22Rv1 (cell line): Measurements from ENCODE around the gene SYMPK.

Experiments
- H3K27ac ChIP-seq: fragments of 450-650 bp; 2 replicates; pipeline ENCODE4 v1.5.1; 2017
- ZFX ChIP-seq: fragments of 450-650 bp; IDR thresholded peaks from 2 replicates; pipeline ENCODE4 v1.6.1; 2017; ENCODE audit warnings: antibody characterized with exemption, borderline replicate concordance
- TF ChIP-seq, protein P1 (sequence below): fragments of 450-650 bp; IDR thresholded peaks from 2 replicates; pipeline ENCODE4 v1.5.1; 2017; ENCODE audit warnings: mild to moderate bottlenecking

The SYMPK gene

DNA sequence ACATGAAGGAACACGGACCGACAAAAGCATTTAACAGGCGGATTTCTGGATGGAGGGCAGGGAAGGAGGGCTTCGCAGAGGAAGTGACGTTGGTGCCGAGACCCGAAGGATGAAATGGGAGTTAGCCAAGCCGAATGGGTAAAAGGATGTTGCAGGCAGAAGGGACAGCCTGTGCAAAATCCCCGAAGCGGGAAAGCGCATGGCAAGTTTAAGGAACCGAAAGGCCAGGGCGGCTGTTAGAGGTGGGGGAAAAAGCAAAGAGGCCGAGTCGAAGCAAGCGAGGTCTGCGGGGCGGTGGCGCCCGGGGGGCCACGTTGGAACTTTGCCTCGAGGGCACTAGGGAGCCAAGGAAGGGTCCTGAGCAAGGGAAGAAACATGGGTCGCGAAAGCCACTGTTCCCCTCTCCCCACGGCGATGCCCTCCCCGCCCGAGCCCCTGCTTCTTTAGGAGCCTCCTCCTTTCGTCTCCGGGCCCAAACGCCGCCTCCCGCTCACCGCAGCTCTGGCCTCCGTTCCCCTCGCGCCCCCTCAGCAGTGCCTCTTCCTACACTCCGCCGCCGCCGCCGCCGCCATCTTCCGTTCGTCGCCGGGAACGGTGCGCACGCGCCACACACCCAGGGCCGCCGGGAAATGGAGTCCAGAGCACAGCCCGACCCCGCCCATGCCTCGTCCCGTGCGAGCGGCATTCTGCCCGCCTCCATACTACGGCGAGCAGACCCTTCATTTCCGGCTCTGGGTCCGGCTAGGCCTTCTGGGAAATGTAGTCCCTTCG lies at the start of gene SYMPK:
TSS of gene SYMPK (minus strand) at position 584 of the 771 bp plus-strand sequence. CDS start 8,652 bp downstream, outside the sequence.
- H3K27ac ChIP-seq: peak within 1 kb of the TSS; percentile 88
- TF ChIP-seq ZFX: no peak
- TF ChIP-seq, protein P1, sequence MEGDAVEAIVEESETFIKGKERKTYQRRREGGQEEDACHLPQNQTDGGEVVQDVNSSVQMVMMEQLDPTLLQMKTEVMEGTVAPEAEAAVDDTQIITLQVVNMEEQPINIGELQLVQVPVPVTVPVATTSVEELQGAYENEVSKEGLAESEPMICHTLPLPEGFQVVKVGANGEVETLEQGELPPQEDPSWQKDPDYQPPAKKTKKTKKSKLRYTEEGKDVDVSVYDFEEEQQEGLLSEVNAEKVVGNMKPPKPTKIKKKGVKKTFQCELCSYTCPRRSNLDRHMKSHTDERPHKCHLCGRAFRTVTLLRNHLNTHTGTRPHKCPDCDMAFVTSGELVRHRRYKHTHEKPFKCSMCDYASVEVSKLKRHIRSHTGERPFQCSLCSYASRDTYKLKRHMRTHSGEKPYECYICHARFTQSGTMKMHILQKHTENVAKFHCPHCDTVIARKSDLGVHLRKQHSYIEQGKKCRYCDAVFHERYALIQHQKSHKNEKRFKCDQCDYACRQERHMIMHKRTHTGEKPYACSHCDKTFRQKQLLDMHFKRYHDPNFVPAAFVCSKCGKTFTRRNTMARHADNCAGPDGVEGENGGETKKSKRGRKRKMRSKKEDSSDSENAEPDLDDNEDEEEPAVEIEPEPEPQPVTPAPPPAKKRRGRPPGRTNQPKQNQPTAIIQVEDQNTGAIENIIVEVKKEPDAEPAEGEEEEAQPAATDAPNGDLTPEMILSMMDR: no peak

DNA sequence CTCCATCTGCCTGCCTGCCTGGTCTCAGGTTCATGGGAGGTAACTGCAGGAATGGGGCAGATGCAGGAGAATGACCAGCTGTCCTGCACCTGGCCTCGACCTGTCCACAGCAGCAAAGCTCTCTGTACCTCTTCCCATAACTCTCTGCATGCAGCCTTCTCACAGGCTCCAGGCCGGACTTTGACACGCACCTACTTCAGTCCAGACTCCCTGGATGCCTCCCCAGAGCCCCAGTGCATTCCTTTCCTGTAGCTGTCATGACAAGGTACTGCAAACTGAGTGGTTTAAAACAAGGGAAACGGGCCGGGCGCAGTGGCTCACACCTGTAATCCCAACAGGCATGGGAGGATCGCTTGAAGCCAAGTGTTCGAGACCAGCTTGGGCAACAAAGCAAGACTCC lies 48.3 kb upstream of the SYMPK start:
- TF ChIP-seq ZFX: no peak
- TF ChIP-seq, protein P1: no peak
- no peak overlapping the region for H3K27ac ChIP-seq

DNA sequence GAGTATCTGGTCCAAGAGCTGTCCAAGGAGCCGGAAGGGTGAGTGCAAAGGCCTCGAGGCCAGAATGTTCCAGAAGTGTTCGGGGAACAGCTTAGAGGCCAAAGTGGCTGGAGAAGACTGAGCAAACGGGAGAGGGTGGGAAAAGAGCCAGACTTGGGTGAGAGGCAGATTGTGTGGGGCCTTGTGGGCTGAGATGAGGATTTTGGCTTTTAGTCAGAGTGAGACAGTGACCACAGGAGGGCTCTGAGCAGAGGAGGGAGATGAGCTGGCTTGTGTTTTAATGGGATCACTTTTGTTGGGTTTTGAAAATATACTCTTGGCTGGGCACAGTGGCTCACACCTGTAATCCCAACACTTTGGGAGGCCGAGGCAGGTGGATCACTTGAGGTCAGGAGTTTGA lies 46.0 kb upstream of the SYMPK start:
- no peak for TF ChIP-seq ZFX
- TF ChIP-seq, protein P1: no peak
- no peak overlapping the region for H3K27ac ChIP-seq

DNA sequence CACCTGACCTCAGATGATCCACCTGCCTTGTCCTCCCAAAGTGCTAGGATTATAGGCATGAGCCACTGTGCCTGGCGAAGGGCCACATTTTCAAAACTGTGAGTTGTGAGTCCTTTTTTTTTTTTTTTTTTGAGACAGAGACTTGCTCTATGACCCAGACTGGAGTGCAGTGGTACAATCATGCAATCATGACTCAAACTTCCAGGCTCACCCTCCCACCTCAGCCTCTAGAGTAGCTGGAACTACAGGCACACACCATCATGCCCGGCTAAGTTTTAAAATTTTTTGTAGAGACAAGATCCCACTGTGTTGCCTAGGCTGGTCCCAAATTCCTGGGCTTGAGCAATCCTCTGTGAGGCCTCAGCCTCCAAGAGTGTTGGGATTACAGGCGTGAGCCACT lies 43.3 kb upstream of the SYMPK start:
- TF ChIP-seq ZFX: no peak
- TF ChIP-seq, protein P1: no peak
- no peak overlapping the region for H3K27ac ChIP-seq

DNA sequence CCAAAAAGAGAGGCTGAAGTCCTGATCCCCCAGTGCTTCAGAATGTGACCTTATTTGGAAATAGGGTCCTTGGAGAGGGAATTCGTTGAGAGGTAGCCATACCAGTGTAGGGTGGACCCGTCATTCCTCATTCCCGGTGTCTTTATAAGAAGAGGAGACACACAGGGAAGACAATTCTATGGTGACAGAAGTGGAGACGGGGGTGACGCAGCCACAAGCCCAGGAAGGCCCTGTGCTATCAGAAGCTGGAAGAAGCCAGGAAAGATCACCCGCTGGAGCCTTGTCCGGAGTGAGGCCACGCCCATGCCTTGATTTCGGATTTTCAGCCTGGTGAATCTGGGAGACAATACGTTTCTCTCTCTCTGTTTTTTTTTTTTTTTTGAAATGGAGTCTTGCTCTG lies 42.1 kb upstream of the SYMPK start:
- no peak for TF ChIP-seq ZFX
- TF ChIP-seq, protein P1: no peak
- no peak overlapping the region for H3K27ac ChIP-seq

DNA sequence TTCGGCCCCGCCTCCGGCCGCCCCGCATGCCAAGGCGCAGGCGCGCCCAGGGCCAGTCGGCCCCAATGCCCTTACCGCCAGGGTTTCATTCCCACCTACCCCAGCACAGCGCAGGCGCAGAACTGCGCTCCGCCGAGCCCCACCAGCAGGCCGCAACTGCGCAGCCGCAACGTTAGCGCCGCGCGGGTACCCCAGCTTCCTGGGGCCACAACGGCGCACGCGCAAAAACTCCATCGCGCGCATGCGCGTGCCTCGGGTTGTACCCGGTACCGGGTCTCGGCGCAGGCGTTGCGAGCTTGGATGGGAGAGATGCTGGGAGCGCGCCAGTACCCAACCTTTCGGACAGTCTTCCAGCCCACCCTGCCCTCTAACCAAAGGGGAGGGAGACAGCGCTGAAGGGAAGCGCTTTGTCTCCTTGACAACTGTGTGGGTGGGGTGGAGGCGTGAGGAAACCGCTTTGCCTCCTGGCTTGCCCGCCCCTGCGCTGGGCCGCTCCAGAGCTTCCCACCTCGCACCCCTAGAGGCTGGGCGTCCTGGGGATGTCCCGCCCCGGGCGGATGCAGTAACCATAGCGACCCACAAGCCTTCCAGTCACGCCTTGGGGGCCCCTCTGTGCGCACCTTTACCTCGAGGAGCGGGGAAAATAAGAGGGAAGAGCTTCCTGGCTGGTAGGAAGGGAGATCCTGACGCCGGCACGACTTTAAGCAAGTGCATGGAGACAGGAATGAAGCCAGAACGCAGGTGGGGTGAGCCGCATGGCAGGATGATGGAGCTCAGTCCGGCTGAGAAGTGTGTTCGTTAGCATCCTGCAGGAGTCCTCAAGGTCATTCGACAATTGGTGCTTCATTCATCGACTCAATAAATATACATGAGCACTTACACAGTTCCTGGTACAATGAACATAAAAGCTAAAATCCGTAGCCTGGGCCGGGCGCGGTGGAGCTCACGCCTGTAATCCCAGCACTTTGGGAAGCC lies 40.0 kb upstream of the SYMPK start:
- no peak for TF ChIP-seq ZFX
- TF ChIP-seq, protein P1: no peak
- H3K27ac ChIP-seq: peak overlapping the region; percentile 84
